WTC11 (cell line): ENCODE data around the gene WIZ. TPM values are rescaled to one million over a fixed set of nuclear protein-coding genes. Genes with fewer than 3 reads are reported as not detected.

Experiments used
- ATAC-seq: fragments of 200-7000 bp; cut with Tn5 transposase; 2 replicates; pipeline ENCODE4 v1.10.0; 2021; ENCODE audit warnings: mild to moderate bottlenecking, moderate library complexity
- CTCF ChIA-PET: fragments of 300-600 bp; sonication (Branson Sonifier 250); formaldehyde crosslinking; loops from one replicate; lab custom pipeline; 2021; ENCODE audit warnings: antibody characterized with exemption; lab: Charles Lee
- POLR2A ChIA-PET: fragments of 350-600 bp; sonication (Branson Sonifier 250); formaldehyde crosslinking; loops from one replicate; lab custom pipeline; 2021; ENCODE audit warnings: antibody characterized with exemption; lab: Charles Lee
- DNase-seq: peaks from one replicate; pipeline ENCODE4 v3.0.0; 2021; ENCODE audit warnings: low spot score
- H3K27ac Mint-ChIP-seq: 2 replicates; pipeline ENCODE4 v1.8.0; 2021; ENCODE audit warnings: mixed read lengths
- H3K27me3 Mint-ChIP-seq: 2 replicates; pipeline ENCODE4 v1.8.0; 2021; ENCODE audit warnings: low read depth, mild to moderate bottlenecking, moderate library complexity, mixed read lengths
- H3K36me3 Mint-ChIP-seq: 2 replicates; pipeline ENCODE4 v1.8.0; 2021; ENCODE audit warnings: mixed read lengths
- H3K4me1 Mint-ChIP-seq: 2 replicates; pipeline ENCODE4 v1.8.0; 2022; ENCODE audit warnings: mixed read lengths
- H3K4me3 Mint-ChIP-seq: 2 replicates; pipeline ENCODE4 v1.8.0; 2021; ENCODE audit warnings: mild to moderate bottlenecking, moderate library complexity, mixed read lengths
- H3K9me3 Mint-ChIP-seq: 2 replicates; pipeline ENCODE4 v1.8.0; 2021; ENCODE audit warnings: mixed read lengths
- AFF4 ChIP-seq: sonication (generic); formaldehyde crosslinking; IDR thresholded peaks from 2 replicates; pipeline ENCODE4 v1.8.1; 2023; ENCODE audit warnings: mild to moderate bottlenecking, missing genetic modification reagents, borderline replicate concordance
- AR ChIP-seq: fragments of 250-450 bp; sonication (Bioruptor Pico); IDR thresholded peaks from 2 replicates; pipeline ENCODE4 v1.9.0; 2021; ENCODE audit warnings: mild to moderate bottlenecking
- ATF6 ChIP-seq: sonication (generic); formaldehyde crosslinking; IDR thresholded peaks from 2 replicates; pipeline ENCODE4 v1.8.1; 2023; ENCODE audit warnings: mild to moderate bottlenecking, missing genetic modification reagents
- ERG ChIP-seq: fragments of 250-450 bp; sonication (Bioruptor Pico); IDR thresholded peaks from 2 replicates; pipeline ENCODE4 v1.8.0; 2021; ENCODE audit warnings: mild to moderate bottlenecking
- ESRRA ChIP-seq: sonication (generic); formaldehyde crosslinking; IDR thresholded peaks from 2 replicates; pipeline ENCODE4 v1.8.1; 2022; ENCODE audit warnings: mild to moderate bottlenecking, missing genetic modification reagents, borderline replicate concordance
- ETV6 ChIP-seq: sonication (generic); formaldehyde crosslinking; IDR thresholded peaks from 2 replicates; pipeline ENCODE4 v1.8.1; 2022; ENCODE audit warnings: mild to moderate bottlenecking, missing genetic modification reagents
- FOXP1 ChIP-seq: sonication (generic); formaldehyde crosslinking; IDR thresholded peaks from 2 replicates; pipeline ENCODE4 v1.8.0; 2022; ENCODE audit warnings: missing genetic modification reagents, mild to moderate bottlenecking, moderate library complexity, borderline replicate concordance
- GTF2I ChIP-seq: fragments of 250-450 bp; sonication (Bioruptor Pico); conservative IDR thresholded peaks from 2 replicates; pipeline ENCODE4 v1.4.0; 2021; ENCODE audit warnings: mild to moderate bottlenecking
- TEAD1 ChIP-seq: sonication (generic); formaldehyde crosslinking; IDR thresholded peaks from 2 replicates; pipeline ENCODE4 v1.8.0; 2022; ENCODE audit warnings: mild to moderate bottlenecking, missing genetic modification reagents
- ZNF121 ChIP-seq: sonication (generic); formaldehyde crosslinking; IDR thresholded peaks from 2 replicates; pipeline ENCODE4 v1.8.0; 2023; ENCODE audit warnings: missing genetic modification reagents
- ZNF219 ChIP-seq: sonication (generic); formaldehyde crosslinking; IDR thresholded peaks from 2 replicates; pipeline ENCODE4 v1.8.0; 2023; ENCODE audit warnings: missing genetic modification reagents, mild to moderate bottlenecking, borderline replicate concordance
- ZNF317 ChIP-seq: sonication (generic); formaldehyde crosslinking; IDR thresholded peaks from 2 replicates; pipeline ENCODE4 v1.8.1; 2023; ENCODE audit warnings: low read depth, mild to moderate bottlenecking, moderate library complexity, missing genetic modification reagents, borderline replicate concordance
- ZNF423 ChIP-seq: fragments of 250-450 bp; sonication (Bioruptor Pico); IDR thresholded peaks from 2 replicates; pipeline ENCODE4 v2.1.2; 2022; ENCODE audit warnings: mild to moderate bottlenecking, moderate library complexity
- total RNA-seq: library from RNA; stranded (reverse); gene quantifications from 3 replicates; pipeline ENCODE4 v1.2.3, GENCODE V29; 2021
- TF ChIP-seq, protein P1 (sequence below): fragments of 200-600 bp; IDR thresholded peaks from 2 replicates; pipeline ENCODE4 v1.8.0; 2022; ENCODE audit warnings: antibody characterized with exemption

Gene WIZ
- total RNA-seq, 1 experiment from 2014 or later = 43.9 TPM

GRCh38 chr19:15438577-15438976 is 11.2 kb downstream of the WIZ start:
- no peak overlapping the region for H3K4me3 Mint-ChIP-seq
- DNase-seq (no peak), ATAC-seq (no peak)
- CTCF ChIA-PET = interaction anchor here (1.5 kb wide), 1 partner anchor 19 kb away, joined by 5 read pairs; the partner anchor contains the start of gene AKAP8L
- TF ChIP-seq ZNF423 (CRISPR knock-in tag) = no peak
- H3K9me3 Mint-ChIP-seq = no peaks in the 10 kb centered on the region
- peaks cover 4% of the 10 kb centered on the region for H3K4me1 Mint-ChIP-seq
- no peak overlapping the region for H3K27ac Mint-ChIP-seq
- H3K36me3 Mint-ChIP-seq = no peaks in the 10 kb centered on the region
- POLR2A ChIA-PET = no interaction called here
- H3K27me3 Mint-ChIP-seq = no peaks in the 10 kb centered on the region; the same call in 1 of the 2 replicates

- Mint-ChIP-seq H3K36me3 (no peaks in the 10 kb centered on the region), H3K27ac (no peak overlapping the region), H3K4me1 (peaks cover 6% of the 10 kb centered on the region), H3K9me3 (no peaks in the 10 kb centered on the region), H3K27me3 (no peaks in the 10 kb centered on the region; the same call in 1 of the 2 replicates), H3K4me3 (no peak overlapping the region)
- ChIA-PET CTCF (interaction anchor here (1.5 kb wide), 1 partner anchor 19 kb away, joined by 5 read pairs; the partner anchor contains the start of gene AKAP8L), POLR2A (no interaction called here)
- ATAC-seq = no peak
- no peak for DNase-seq
- TF ChIP-seq ESRRA (CRISPR knock-in tag) (no peak), ATF6 (CRISPR knock-in tag) (no peak), ZNF219 (CRISPR knock-in tag) (no peak), ETV6 (CRISPR knock-in tag) (no peak), AFF4 (CRISPR knock-in tag) (no peak), GTF2I (no peak), TEAD1 (CRISPR knock-in tag) (no peak), FOXP1 (CRISPR knock-in tag) (no peak), ERG (no peak), AR (CRISPR knock-in tag) (no peak), ZNF317 (CRISPR knock-in tag) (no peak), ZNF121 (CRISPR knock-in tag) (no peak)
- TF ChIP-seq, protein P1, sequence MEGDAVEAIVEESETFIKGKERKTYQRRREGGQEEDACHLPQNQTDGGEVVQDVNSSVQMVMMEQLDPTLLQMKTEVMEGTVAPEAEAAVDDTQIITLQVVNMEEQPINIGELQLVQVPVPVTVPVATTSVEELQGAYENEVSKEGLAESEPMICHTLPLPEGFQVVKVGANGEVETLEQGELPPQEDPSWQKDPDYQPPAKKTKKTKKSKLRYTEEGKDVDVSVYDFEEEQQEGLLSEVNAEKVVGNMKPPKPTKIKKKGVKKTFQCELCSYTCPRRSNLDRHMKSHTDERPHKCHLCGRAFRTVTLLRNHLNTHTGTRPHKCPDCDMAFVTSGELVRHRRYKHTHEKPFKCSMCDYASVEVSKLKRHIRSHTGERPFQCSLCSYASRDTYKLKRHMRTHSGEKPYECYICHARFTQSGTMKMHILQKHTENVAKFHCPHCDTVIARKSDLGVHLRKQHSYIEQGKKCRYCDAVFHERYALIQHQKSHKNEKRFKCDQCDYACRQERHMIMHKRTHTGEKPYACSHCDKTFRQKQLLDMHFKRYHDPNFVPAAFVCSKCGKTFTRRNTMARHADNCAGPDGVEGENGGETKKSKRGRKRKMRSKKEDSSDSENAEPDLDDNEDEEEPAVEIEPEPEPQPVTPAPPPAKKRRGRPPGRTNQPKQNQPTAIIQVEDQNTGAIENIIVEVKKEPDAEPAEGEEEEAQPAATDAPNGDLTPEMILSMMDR = no peak
These were observed 11.6 kb downstream of the WIZ start for GRCh38 chr19:15438124-15438496.
